ENCODE measurements around the gene JMJD4. TPM values are rescaled to one million over a fixed set of nuclear protein-coding genes. Genes with fewer than 3 reads are reported as not detected.
A peak's percentile ranks its signal among the peaks of the same experiment; 100 is the strongest.

The JMJD4 gene
- total and polyA plus RNA-seq, 9 of the 15 experiments (the other 6 are each of a cell fraction or from before 2014, with no cell fraction given) = 1.4 to 42.6 (median 29.2) TPM

- TF ChIP-seq CTBP1 (IDR thresholded peaks at IDR 0.05; ENCODE audit: borderline replicate concordance) (peak; percentile 79), ZNF318 (IDR thresholded peaks at IDR 0.05; ENCODE audit: borderline replicate concordance in 1 of 2, low read depth in 1 of 2) (peak in 1 of 2 experiments; percentile 78; a peak in 2 of 4 replicates), SMARCE1 (IDR thresholded peaks at IDR 0.05) (peak; percentile 82), JUN (IDR thresholded peaks at IDR 0.05; ENCODE audit: borderline replicate concordance, low read depth, low read length) (peak; percentile 25; the same call in 1 of the 2 replicates), JUN (CRISPR knock-in tag; IDR thresholded peaks at IDR 0.05; ENCODE audit: borderline replicate concordance) (no peak), HDAC1 (IDR thresholded peaks at IDR 0.05) (peak in 1 of 2 experiments; percentile 78; a peak in 2 of 4 replicates), LARP7 (IDR thresholded peaks at IDR 0.05) (0 out of 2 replicates have a peak, but pooled peaks have one; percentile 23), ZBTB40 (IDR thresholded peaks at IDR 0.05) (peak; percentile 34; the same call in 1 of the 2 replicates), ZBTB40 (CRISPR knock-in tag; IDR thresholded peaks at IDR 0.05) (no peak)
Observed at GRCh38 chr1:227748496-227749182, 13.5 kb upstream of the JMJD4 start (continued).
